ENCODE measurements around the gene SDHAF4.

DNA sequence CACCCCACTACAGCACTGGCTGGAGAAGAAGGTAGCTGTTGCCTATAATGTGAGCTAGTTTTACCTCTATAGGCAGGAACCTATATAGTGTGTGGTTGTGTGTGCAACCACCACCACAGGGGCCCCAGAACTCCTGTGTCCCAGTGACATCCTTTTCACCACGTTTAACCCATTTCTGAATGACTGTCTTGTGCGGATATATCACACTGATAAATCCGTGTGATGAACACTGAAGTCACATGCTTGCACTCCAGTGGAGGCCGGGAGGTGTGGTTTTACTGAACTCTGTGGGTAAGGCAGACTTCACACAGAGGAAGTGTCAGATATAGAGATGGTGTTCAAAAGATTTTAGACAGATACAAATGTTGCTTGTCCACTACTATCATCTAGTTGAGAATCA lies 32.5 kb downstream of the SDHAF4 start:
- TF ChIP-seq, protein P1, sequence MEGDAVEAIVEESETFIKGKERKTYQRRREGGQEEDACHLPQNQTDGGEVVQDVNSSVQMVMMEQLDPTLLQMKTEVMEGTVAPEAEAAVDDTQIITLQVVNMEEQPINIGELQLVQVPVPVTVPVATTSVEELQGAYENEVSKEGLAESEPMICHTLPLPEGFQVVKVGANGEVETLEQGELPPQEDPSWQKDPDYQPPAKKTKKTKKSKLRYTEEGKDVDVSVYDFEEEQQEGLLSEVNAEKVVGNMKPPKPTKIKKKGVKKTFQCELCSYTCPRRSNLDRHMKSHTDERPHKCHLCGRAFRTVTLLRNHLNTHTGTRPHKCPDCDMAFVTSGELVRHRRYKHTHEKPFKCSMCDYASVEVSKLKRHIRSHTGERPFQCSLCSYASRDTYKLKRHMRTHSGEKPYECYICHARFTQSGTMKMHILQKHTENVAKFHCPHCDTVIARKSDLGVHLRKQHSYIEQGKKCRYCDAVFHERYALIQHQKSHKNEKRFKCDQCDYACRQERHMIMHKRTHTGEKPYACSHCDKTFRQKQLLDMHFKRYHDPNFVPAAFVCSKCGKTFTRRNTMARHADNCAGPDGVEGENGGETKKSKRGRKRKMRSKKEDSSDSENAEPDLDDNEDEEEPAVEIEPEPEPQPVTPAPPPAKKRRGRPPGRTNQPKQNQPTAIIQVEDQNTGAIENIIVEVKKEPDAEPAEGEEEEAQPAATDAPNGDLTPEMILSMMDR (IDR thresholded peaks at IDR 0.05) = no peak
- no peak for TF ChIP-seq POLR2A (IDR thresholded peaks at IDR 0.05)
